ENCODE data around the gene NODAL.
"Not testable (repeated sequence)": the region's sequence is repeated elsewhere in the genome, so short reads cannot be mapped to it uniquely, and the experiment has no call there.

Gene NODAL

GRCh38 chr10:70441161-70441894, at the start of gene NODAL:
Gene NODAL (minus strand): TSS chr10:70441681. CDS start chr10:70441667, 14 bp downstream.
- DNase-seq = no peak

GRCh38 chr10:70490142-70490541, 48.7 kb upstream of the NODAL start:
- no peak for DNase-seq

GRCh38 chr10:70487824-70488223, 46.3 kb upstream of the NODAL start:
- DNase-seq = no peak

GRCh38 chr10:70483872-70484271, 42.4 kb upstream of the NODAL start:
- not testable (repeated sequence) for DNase-seq

- no peak for DNase-seq
Observed at GRCh38 chr10:70482982-70483760, 41.7 kb upstream of the NODAL start.

- peak in 10 of 14 donors; percentile 19 to 97 (median 50) for DNase-seq
Observed at GRCh38 chr10:70481831-70482530, 40.5 kb upstream of the NODAL start.

GRCh38 chr10:70481105-70481504, 39.6 kb upstream of the NODAL start:
- DNase-seq = peak in 1 of 14 donors; percentile 38

- DNase-seq = peak in 1 of 14 donors; percentile 43
Observed at GRCh38 chr10:70480239-70480861, 38.9 kb upstream of the NODAL start.

- DNase-seq = peak in 1 of 14 donors; percentile 54
Observed at GRCh38 chr10:70479626-70480238, 38.3 kb upstream of the NODAL start.

- no peak for DNase-seq
Observed at GRCh38 chr10:70479165-70479581, 37.7 kb upstream of the NODAL start.

GRCh38 chr10:70478191-70479164, 37.0 kb upstream of the NODAL start, which contains the start of gene PALD1:
Gene PALD1 (plus strand): TSS chr10:70478767. CDS start chr10:70525952, 47,185 bp downstream.
- peak in 8 of 14 donors; percentile 33 to 76 (median 54) for DNase-seq

GRCh38 chr10:70477661-70478162, 36.2 kb upstream of the NODAL start:
- DNase-seq = no peak

- DNase-seq = no peak
Observed at GRCh38 chr10:70476249-70477035, 35.0 kb upstream of the NODAL start.

- DNase-seq = no peak
Observed at GRCh38 chr10:70475661-70476060, 34.2 kb upstream of the NODAL start.

- DNase-seq = no peak
Observed at GRCh38 chr10:70474780-70475179, 33.3 kb upstream of the NODAL start.

GRCh38 chr10:70472799-70473454, 31.4 kb upstream of the NODAL start:
- no peak for DNase-seq

- DNase-seq = no peak
Observed at GRCh38 chr10:70466951-70467350, 25.5 kb upstream of the NODAL start.

- DNase-seq = no peak
Observed at GRCh38 chr10:70465832-70466231, 24.4 kb upstream of the NODAL start.

GRCh38 chr10:70465278-70465677, 23.8 kb upstream of the NODAL start:
- no peak for DNase-seq
